GM19351 (cell line): ENCODE data around the gene GET4.

Experiments used
- ATAC-seq: cut with Tn5 transposase; IDR thresholded peaks from one replicate; pipeline ENCODE4 v1.9.1; 2021; ENCODE audit warnings: mild to moderate bottlenecking, moderate library complexity; ENCODE audit not compliant: unreplicated experiment

The GET4 gene

GRCh38 chr7:876077-876971 is at the start of gene GET4:
TSS of gene GET4 (plus strand) at chr7:876554. CDS start at chr7:876646, 92 bp downstream.
- ATAC-seq, result peak; percentile 72

DNA sequence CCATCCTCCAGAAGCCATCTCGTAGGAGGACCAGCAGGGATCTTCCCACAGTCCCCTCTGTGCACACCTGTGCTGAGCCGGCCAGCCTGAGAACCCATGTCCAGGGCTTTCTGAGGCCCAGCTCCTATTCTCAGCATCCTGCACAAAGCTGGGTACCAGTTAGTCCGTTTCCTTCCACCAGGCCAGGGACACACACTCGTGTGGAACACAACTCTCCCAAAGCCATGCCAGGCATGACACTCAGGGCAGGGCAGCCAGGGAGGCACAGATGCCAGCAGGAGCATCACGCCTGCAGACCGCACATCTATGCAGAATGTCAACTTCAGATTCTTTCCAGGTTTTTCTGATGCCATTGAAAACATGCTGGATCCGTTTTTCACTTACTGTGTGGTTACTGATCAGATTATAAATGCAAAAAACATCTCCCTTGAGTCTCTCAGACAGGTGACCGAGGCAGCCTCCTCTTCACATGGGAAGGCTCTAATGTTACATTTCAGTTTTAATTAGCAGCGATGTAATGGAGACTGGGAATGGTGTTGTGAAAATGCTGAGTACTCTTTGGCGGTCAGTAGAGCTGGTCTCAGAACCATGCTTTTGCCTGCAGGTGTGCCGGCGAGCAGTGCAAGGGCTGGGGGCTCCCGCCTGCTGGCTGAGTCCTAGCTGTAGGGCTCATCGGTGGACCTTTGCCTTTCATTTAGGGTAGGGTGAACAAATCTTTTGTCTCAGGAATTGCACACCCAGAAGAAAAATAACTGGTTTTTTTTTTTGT is 47.4 kb upstream of the GET4 start:
- ATAC-seq, result no peak

DNA sequence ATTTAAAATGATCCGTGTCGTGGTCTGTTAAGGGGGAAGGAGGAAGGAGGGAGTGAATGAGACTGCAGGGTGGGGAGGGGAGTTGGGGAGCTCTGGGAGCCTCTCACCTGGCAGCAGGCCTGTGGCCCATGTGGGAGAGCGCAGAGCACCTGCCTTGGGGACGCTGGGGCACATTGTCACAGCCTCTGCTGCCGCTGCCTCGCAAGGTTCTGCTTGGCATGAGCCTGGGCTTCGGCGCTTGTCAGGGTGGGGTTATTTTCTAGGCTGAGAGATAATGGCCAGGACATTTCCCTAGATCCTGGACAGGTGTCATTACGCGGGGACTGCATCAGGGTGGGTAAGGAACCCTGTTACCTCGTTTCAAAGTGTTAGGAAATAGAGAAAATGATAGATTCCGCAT is 46.3 kb upstream of the GET4 start:
- no peak for ATAC-seq

- peak; percentile 86 for ATAC-seq
Measured at GRCh38 chr7:831596-832166, 44.7 kb upstream of the GET4 start.

GRCh38 chr7:832167-832967 is 44.0 kb upstream of the GET4 start, which contains the start of gene SUN1:
TSS of gene SUN1 (plus strand) at chr7:832476. CDS start at chr7:832525, 49 bp downstream.
- ATAC-seq, result peak; percentile 42

- ATAC-seq, result no peak
Measured at GRCh38 chr7:832968-833424, 43.4 kb upstream of the GET4 start.

- ATAC-seq, result no peak
Measured at GRCh38 chr7:833601-834258, 42.6 kb upstream of the GET4 start.

DNA sequence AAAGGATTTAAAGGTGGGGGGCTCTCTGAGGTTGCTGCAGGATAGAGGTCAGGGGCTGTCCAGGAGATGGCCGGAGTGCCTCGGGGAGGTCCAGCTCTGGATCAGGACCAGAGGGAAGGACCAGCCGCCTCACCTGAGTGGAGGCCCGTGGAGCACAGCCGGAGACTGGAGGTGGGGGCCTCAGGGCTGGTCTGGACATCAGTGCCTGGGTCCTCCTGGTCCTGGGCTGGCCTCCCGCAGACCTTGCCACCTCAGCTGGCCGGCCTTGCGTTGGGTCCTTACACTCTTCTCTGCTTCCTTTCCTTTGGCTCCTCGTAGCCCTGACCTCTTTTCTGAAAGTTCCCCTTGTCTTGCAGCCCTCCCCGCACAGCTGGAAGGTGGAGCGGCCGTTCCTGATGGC is 42.1 kb upstream of the GET4 start:
- no peak for ATAC-seq

DNA sequence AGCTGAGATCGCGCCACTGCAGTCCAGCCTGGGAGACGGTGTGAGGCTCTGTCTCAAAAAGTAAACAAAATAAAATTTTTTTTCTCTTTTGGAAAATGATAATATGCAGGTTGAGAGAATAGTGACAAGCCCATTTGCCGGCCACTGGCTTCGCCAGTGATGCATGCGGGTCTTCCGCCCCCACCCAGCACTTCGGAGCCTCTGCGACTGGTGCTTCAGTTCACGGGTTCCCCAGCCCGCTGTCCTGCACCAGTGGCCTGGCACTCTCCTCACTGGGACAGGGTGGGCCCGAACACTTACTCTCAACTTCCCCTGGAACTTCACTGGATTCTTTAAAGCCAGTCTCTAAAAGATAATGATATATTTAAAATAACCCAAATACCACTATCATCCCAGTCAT is 41.3 kb upstream of the GET4 start:
- no peak for ATAC-seq

DNA sequence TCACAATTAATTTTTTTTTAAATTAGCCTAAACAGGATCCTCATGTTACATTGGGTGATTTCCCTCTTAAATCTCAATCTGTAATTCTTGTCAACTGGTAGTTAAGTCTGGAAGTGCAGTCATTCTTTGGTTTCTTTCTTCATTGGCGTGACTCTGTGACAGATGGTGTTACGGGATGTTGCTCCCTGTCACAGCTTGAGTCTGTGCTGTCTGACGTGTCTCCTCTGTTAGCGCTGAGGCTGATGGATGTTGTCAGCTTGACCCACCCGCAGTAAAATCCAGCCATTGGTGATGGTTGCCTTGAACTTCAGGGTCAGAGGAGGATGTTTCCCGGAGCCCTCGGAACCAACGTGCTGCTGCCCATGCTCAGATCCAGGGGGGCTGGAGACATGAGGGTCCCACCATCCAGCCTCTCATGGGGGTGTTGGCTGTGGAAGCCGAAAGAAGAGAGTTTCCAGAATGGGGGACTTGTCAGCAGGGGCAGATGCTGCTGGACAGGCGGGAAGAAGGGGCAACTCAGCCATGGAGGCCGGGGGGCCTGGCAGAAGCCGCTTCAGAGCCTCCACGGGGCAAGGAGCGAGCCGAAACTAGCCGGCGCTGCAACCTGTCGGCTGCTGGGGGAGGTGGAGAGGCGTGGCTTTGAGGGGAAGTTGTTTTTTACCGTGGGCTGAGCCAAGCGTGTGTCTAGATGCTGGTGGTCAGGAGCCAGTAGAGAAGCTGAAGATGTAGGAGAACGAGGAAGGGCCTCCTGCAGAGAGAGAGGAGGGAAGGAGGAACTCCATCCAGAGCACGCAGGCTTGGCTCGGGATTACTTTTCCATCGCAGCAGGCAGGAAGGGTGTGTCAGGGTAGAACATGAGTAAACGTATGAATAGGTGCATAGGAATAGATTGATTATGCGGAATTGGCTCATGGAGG is 40.6 kb upstream of the GET4 start:
- ATAC-seq, result no peak

- no peak for ATAC-seq
Measured at GRCh38 chr7:836429-836828, 39.9 kb upstream of the GET4 start.

- ATAC-seq, result no peak
Measured at GRCh38 chr7:837001-837400, 39.4 kb upstream of the GET4 start.

DNA sequence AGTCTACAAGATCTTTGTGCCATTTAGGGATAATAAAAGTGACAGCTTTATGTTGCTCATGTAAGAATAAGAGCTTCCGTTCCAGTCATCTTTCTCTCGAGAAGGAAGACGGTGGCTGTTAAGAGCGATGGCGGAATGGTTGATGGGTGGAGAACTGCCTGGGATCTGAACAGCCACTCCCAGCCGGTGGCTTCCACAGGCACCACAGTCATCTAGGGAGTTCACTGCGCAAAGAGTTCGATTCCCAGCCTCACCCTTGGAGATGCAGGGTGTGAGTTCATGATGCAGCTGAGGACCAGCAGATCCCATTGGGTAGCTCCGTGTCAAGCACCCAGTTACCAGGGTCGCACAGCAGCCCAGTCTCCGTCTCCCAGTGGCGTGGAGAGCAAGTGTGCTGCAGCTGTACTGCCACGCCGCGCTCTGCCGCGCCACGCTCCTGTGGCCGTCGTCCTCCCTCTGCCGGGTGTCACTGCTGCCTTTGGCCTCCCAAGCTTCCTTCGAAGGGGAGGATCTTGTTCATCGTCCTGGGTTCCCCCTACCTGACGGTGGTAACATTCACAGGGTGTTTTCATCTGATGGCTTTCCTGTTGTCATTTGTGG is 36.3 kb upstream of the GET4 start:
- no peak for ATAC-seq

GRCh38 chr7:841943-842342 is 34.4 kb upstream of the GET4 start:
- ATAC-seq, result no peak

- ATAC-seq, result no peak
Measured at GRCh38 chr7:842431-843031, 33.8 kb upstream of the GET4 start.

DNA sequence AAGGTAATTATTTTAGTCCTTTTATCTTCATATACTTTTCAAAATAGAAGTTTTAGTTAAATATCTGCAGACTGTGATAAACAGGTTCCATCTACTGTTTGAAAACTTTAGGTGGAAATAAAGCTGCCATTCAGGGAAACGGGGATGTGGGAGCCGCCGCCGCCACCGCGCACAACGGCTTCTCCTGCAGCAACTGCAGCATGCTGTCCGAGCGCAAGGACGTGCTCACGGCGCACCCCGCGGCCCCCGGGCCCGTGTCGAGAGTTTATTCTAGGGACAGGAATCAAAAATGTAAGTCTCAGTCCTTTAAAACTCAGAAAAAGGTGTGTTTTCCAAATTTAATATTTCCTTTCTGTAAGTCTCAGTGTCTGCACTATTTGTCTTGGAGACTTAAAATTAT is 33.1 kb upstream of the GET4 start:
- no peak for ATAC-seq

DNA sequence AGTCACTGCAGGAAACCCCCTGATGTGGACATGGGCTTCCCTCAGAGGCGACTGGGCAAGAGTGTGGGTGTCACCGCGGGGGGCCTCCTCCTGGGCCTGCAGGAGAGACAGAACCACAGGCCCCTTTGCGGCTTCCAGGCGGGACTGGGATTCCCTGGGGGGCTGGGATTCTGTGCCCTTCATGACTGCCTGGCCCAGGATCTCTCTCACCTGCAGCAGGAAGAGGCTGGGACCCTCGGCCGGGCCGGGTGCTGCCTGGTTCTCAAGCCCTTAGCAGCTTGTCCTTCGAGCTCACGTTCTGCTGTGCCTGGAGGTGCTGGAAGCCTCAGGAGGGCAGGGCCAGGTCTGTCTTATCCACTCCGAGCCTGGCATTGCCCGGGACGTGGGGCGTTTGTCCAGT is 32.3 kb upstream of the GET4 start:
- ATAC-seq, result no peak

DNA sequence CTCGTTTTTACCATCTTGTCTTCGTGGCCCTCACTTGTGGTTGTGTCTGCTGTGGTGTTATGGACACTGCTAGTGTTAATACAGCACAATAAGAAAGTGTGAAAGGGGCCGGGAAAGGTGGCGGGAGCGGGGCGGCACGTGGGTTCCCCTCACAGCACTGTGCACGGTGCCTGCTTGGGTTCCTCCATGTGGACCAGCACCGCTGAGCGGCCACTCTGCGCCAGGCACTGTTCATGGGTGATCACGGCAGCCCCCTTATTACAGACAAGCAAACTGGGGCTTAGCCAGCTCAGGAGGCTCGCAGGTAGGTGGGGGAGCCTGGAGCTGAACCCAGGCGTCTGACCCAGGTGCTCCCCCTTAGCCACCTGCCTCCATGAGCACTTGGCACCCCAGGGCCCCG is 31.8 kb upstream of the GET4 start:
- no peak for ATAC-seq
